Activated T-helper 9 cell treated with anti-CD3 and anti-CD28 coated beads, Interleukin-2, amount 50 U/mL, for 16 hours (primary cell): ENCODE measurements around the gene MSANTD1.
A peak's percentile ranks its signal among the peaks of the same experiment; 100 is the strongest.

Experiments used
- DNase-seq: peaks from one replicate; pipeline ENCODE4 v3.0.0-alpha.2; 2020; ENCODE audit warnings: low read depth

Gene MSANTD1

GRCh38 chr4:3248811-3249661, at the start of gene MSANTD1:
MSANTD1 (plus strand) TSS chr4:3249159; CDS start chr4:3249223, 64 bp downstream.
- no peak for DNase-seq

- DNase-seq, result no peak
Observed at GRCh38 chr4:3199653-3200422, 49.1 kb upstream of the MSANTD1 start.

- DNase-seq, result no peak
Observed at GRCh38 chr4:3200423-3201090, 48.4 kb upstream of the MSANTD1 start.

GRCh38 chr4:3201718-3202702, 46.9 kb upstream of the MSANTD1 start:
- DNase-seq, result peak; percentile 15

- no peak for DNase-seq
Observed at GRCh38 chr4:3202836-3203820, 45.8 kb upstream of the MSANTD1 start.

- no peak for DNase-seq
Observed at GRCh38 chr4:3203971-3204431, 45.0 kb upstream of the MSANTD1 start.

GRCh38 chr4:3205995-3206394, 43.0 kb upstream of the MSANTD1 start:
- DNase-seq, result no peak

GRCh38 chr4:3206439-3207100, 42.4 kb upstream of the MSANTD1 start:
- no peak for DNase-seq

- no peak for DNase-seq
Observed at GRCh38 chr4:3207531-3208037, 41.4 kb upstream of the MSANTD1 start.

GRCh38 chr4:3208826-3209225, 40.1 kb upstream of the MSANTD1 start:
- no peak for DNase-seq

GRCh38 chr4:3209551-3210325, 39.2 kb upstream of the MSANTD1 start:
- no peak for DNase-seq

GRCh38 chr4:3210467-3210866, 38.5 kb upstream of the MSANTD1 start:
- no peak for DNase-seq

GRCh38 chr4:3211866-3212265, 37.1 kb upstream of the MSANTD1 start:
- no peak for DNase-seq

GRCh38 chr4:3212391-3213105, 36.4 kb upstream of the MSANTD1 start:
- DNase-seq, result no peak

GRCh38 chr4:3213106-3213425, 35.9 kb upstream of the MSANTD1 start:
- DNase-seq, result no peak

GRCh38 chr4:3213661-3214250, 35.2 kb upstream of the MSANTD1 start:
- DNase-seq, result no peak

GRCh38 chr4:3215256-3215655, 33.7 kb upstream of the MSANTD1 start:
- DNase-seq, result no peak

GRCh38 chr4:3215733-3216132, 33.2 kb upstream of the MSANTD1 start:
- no peak for DNase-seq
